Measurements from ENCODE around the gene ZNF385B. TPM values are rescaled to one million over a fixed set of nuclear protein-coding genes. Genes with fewer than 3 reads are reported as not detected.

ZNF385B gene
- total RNA-seq, 2 experiments from 2014 or later, result 113 to 178 TPM

DNA sequence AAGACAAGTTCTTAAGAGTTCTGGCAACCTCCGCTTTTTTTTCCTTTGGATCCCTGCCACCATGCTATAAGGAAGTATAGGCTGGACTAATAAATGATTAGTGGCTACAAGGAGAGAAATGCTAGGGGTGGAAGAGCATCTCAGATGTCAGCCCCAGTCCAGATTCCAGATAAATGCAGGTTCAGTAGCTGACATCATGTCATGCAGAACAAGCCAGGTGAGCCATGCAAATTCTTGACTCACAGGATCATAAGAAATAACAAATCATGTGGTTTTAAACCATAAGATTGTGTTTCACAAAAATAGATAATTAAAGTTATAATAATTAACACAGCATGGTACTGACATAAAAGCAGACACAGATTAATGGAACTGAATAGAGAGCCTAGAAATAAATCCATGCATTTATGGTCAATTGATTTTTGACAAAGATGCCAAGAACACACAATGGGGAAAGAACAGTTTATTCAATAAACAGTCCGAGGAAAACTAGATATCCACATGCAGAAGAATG, 443.9 kb downstream of the ZNF385B start:
- no TSS peak for BruUV-seq (replicated peaks)
- intact Hi-C loops (cut with micrococcal nuclease; ENCODE audit: unreplicated experiment), result no loop called here

DNA sequence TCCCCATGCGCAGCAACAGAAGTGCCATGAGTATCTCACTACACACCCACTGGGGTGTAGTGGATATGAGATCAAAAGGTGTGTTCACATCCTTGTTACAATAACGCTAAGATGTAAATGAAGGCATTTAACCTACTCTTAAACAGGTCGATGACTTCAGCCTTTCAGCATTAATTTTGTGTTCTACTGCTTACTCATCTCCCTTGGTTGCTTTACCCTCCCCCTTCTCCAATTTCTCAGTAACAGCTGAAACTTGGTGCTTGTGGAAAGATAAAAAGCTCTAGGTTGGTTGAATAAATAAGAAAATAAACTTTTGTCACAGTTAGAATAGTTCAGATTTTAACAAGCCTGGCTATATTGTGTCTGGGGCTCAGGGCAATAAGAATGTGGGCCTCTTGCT, 449.3 kb downstream of the ZNF385B start:
- Histone ChIP-seq H3K27ac (ENCODE audit: low read depth, low read length, poor library complexity, severe bottlenecking) (no peak overlapping the region), H3K36me3 (ENCODE audit: insufficient read depth, low read length) (no peaks in the 10 kb centered on the region), H3K4me3 (ENCODE audit: low read depth, low read length, poor library complexity, severe bottlenecking) (no peak overlapping the region), H3K79me2 (ENCODE audit: insufficient read depth, low read depth, low read length) (no peaks in the 10 kb centered on the region), H3K4me2 (ENCODE audit: low read length) (no peak overlapping the region), H3K9me2 (ENCODE audit: insufficient read depth, low read length) (no peaks in the 10 kb centered on the region), H4K20me1 (ENCODE audit: insufficient read depth, low read length) (no peaks in the 10 kb centered on the region), H3K9me3 (ENCODE audit: low read length) (no peaks in the 10 kb centered on the region), H3K4me1 (ENCODE audit: insufficient read depth, low read length, poor library complexity, severe bottlenecking) (peaks cover 8% of the 10 kb centered on the region), H2AFZ (ENCODE audit: low read length) (no peak overlapping the region)
- BruUV-seq (replicated peaks), result no TSS peak
- ChIA-PET CTCF (ENCODE audit: unreplicated experiment) (no interaction called here), POLR2A (no interaction called here)
- intact Hi-C loops (cut with micrococcal nuclease; ENCODE audit: unreplicated experiment), result no loop called here
- TF ChIP-seq, protein P1, sequence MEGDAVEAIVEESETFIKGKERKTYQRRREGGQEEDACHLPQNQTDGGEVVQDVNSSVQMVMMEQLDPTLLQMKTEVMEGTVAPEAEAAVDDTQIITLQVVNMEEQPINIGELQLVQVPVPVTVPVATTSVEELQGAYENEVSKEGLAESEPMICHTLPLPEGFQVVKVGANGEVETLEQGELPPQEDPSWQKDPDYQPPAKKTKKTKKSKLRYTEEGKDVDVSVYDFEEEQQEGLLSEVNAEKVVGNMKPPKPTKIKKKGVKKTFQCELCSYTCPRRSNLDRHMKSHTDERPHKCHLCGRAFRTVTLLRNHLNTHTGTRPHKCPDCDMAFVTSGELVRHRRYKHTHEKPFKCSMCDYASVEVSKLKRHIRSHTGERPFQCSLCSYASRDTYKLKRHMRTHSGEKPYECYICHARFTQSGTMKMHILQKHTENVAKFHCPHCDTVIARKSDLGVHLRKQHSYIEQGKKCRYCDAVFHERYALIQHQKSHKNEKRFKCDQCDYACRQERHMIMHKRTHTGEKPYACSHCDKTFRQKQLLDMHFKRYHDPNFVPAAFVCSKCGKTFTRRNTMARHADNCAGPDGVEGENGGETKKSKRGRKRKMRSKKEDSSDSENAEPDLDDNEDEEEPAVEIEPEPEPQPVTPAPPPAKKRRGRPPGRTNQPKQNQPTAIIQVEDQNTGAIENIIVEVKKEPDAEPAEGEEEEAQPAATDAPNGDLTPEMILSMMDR (conservative IDR thresholded peaks at IDR 0.05; ENCODE audit: low read length), result no peak
- TF ChIP-seq EZH2phosphoT487 (IDR thresholded peaks at IDR 0.05; ENCODE audit: borderline replicate concordance, low read depth, low read length), result no peak
- no peak for DNase-seq (ENCODE audit: low spot score)

More for the DNA sequence above, 443.9 kb downstream of the ZNF385B start:
- no peak for DNase-seq (ENCODE audit: low spot score)
- TF ChIP-seq, protein P1 (conservative IDR thresholded peaks at IDR 0.05; ENCODE audit: low read length), result no peak
- TF ChIP-seq EZH2phosphoT487 (IDR thresholded peaks at IDR 0.05; ENCODE audit: borderline replicate concordance, low read depth, low read length), result no peak
- no peaks in the 10 kb centered on the region for H3K9me3 ChIP-seq (ENCODE audit: low read length)
- ChIA-PET CTCF (ENCODE audit: unreplicated experiment) (no interaction called here), POLR2A (no interaction called here)
- no peaks in the 10 kb centered on the region for H3K36me3 ChIP-seq (ENCODE audit: insufficient read depth, low read length)
- no peak overlapping the region for H3K27ac ChIP-seq (ENCODE audit: low read depth, low read length, poor library complexity, severe bottlenecking)
- no peaks in the 10 kb centered on the region for H3K4me1 ChIP-seq (ENCODE audit: insufficient read depth, low read length, poor library complexity, severe bottlenecking)
- no peak overlapping the region for H2AFZ ChIP-seq (ENCODE audit: low read length)
- H3K79me2 ChIP-seq (ENCODE audit: insufficient read depth, low read depth, low read length), result no peaks in the 10 kb centered on the region
- H3K4me2 ChIP-seq (ENCODE audit: low read length), result no peak overlapping the region
- H3K9me2 ChIP-seq (ENCODE audit: insufficient read depth, low read length), result no peaks in the 10 kb centered on the region
- H4K20me1 ChIP-seq (ENCODE audit: insufficient read depth, low read length), result no peaks in the 10 kb centered on the region
- no peak overlapping the region for H3K4me3 ChIP-seq (ENCODE audit: low read depth, low read length, poor library complexity, severe bottlenecking)

- H3K79me2 ChIP-seq (ENCODE audit: insufficient read depth, low read depth, low read length), result no peaks in the 10 kb centered on the region
- H4K20me1 ChIP-seq (ENCODE audit: insufficient read depth, low read length), result no peaks in the 10 kb centered on the region
- H3K4me3 ChIP-seq (ENCODE audit: low read depth, low read length, poor library complexity, severe bottlenecking), result no peak overlapping the region
- no peak for TF ChIP-seq EZH2phosphoT487 (IDR thresholded peaks at IDR 0.05; ENCODE audit: borderline replicate concordance, low read depth, low read length)
- TF ChIP-seq, protein P1 (conservative IDR thresholded peaks at IDR 0.05; ENCODE audit: low read length), result peak; percentile 94
- BruUV-seq (replicated peaks), result no TSS peak
- H3K36me3 ChIP-seq (ENCODE audit: insufficient read depth, low read length), result no peaks in the 10 kb centered on the region
- peaks cover 8% of the 10 kb centered on the region for H3K4me1 ChIP-seq (ENCODE audit: insufficient read depth, low read length, poor library complexity, severe bottlenecking)
- ChIA-PET CTCF (ENCODE audit: unreplicated experiment) (no interaction called here), POLR2A (interaction anchor here (0.7 to 0.9 kb wide), 2 partner anchors 789 to 1382 kb away, joined by 3 to 4 read pairs; no protein-coding TSS in a partner anchor)
- DNase-seq (ENCODE audit: low spot score), result peak; percentile 76
- intact Hi-C loops (cut with micrococcal nuclease; ENCODE audit: unreplicated experiment), result no loop called here
- no peaks in the 10 kb centered on the region for H3K9me2 ChIP-seq (ENCODE audit: insufficient read depth, low read length)
- H3K9me3 ChIP-seq (ENCODE audit: low read length), result no peaks in the 10 kb centered on the region
- peak overlapping the region; percentile 15; the same call in 1 of the 2 replicates for H2AFZ ChIP-seq (ENCODE audit: low read length)
- no peak overlapping the region; the same call in 1 of the 2 replicates for H3K4me2 ChIP-seq (ENCODE audit: low read length)
- no peak overlapping the region for H3K27ac ChIP-seq (ENCODE audit: low read depth, low read length, poor library complexity, severe bottlenecking)
These were observed 450.7 kb downstream of the ZNF385B start for GRCh38 chr2:179410552-179411356.

All from OCI-LY7 (cell line).